Mucosa of rectum (tissue), 2 donors: ENCODE results near the gene MYH6.

Source experiments
- H3K27ac ChIP-seq, 2 donors: one replicate each; pipeline ENCODE4 v1.7.0; 2013; ENCODE audit warnings: inconsistent platforms in 2 of 2, low read depth in 2 of 2, low read length in 2 of 2
- H3K27me3 ChIP-seq, 2 donors: one replicate each; pipeline ENCODE4 v1.7.0; 2013; ENCODE audit warnings: low read length in 2 of 2; ENCODE audit not compliant: control insufficient read depth in 2 of 2, insufficient read depth in 2 of 2
- H3K36me3 ChIP-seq, 2 donors: one replicate each; pipeline ENCODE4 v1.7.0; 2013; ENCODE audit warnings: low read length in 2 of 2; ENCODE audit not compliant: control insufficient read depth in 2 of 2, insufficient read depth in 2 of 2
- H3K4me1 ChIP-seq, 2 donors: one replicate each; pipeline ENCODE4 v1.7.0; 2013; ENCODE audit warnings: low read length in 2 of 2, mild to moderate bottlenecking in 1 of 2; ENCODE audit not compliant: control insufficient read depth in 2 of 2, insufficient read depth in 2 of 2
- H3K4me3 ChIP-seq, 2 donors: one replicate each; pipeline ENCODE4 v1.7.0; 2013; ENCODE audit warnings: low read length in 2 of 2
- H3K9ac ChIP-seq, 2 donors: one replicate each; pipeline ENCODE4 v1.7.0; 2013; ENCODE audit warnings: low read length in 2 of 2, low read depth in 1 of 2, mild to moderate bottlenecking in 1 of 2
- H3K9me3 ChIP-seq, 2 donors: one replicate each; pipeline ENCODE4 v1.7.0; 2013; ENCODE audit warnings: low read length in 2 of 2; ENCODE audit not compliant: control insufficient read depth in 2 of 2
- donor health status: healthy.
- donor health status: Normal muscosa, but diverticular disease.

The MYH6 gene

GRCh38 chr14:23414254-23414653, 6.2 kb upstream of the MYH6 start:
- no peak overlapping the region for H3K27ac ChIP-seq
- H3K4me3 ChIP-seq, result no peak overlapping the region
- no peaks in the 10 kb centered on the region for H3K9me3 ChIP-seq
- no peaks in the 10 kb centered on the region for H3K4me1 ChIP-seq
- no peaks in the 10 kb centered on the region for H3K36me3 ChIP-seq
- no peak overlapping the region for H3K9ac ChIP-seq
- no peaks in the 10 kb centered on the region for H3K27me3 ChIP-seq

DNA sequence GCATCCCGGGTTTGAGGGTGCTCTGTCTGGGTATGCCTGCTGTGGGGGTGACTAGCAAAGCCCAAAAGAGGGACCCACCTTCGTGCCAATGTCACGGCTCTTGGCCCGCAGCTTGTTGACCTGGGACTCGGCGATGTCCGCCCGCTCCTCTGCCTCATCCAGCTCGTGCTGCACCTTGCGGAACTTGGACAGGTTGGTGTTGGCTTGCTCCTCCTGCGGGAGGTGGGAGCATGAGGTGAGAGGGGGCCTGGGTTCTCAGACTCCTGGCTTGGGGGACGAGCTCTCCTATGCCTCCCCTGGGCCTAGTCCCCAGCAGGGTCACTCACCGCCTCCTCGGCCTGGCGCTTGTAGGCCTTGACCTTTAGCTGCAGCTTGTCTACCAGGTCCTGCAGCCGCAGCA, 5.6 kb upstream of the MYH6 start:
- H3K36me3 ChIP-seq, result no peaks in the 10 kb centered on the region
- no peak overlapping the region for H3K4me3 ChIP-seq
- H3K27me3 ChIP-seq, result no peaks in the 10 kb centered on the region
- no peaks in the 10 kb centered on the region for H3K9me3 ChIP-seq
- no peak overlapping the region for H3K27ac ChIP-seq
- H3K9ac ChIP-seq, result no peak overlapping the region
- H3K4me1 ChIP-seq, result no peaks in the 10 kb centered on the region

GRCh38 chr14:23411563-23412525, 3.8 kb upstream of the MYH6 start:
- Histone ChIP-seq H3K27ac (no peak overlapping the region), H3K36me3 (no peaks in the 10 kb centered on the region), H3K9ac (no peak overlapping the region)

GRCh38 chr14:23409966-23410635, 2.0 kb upstream of the MYH6 start:
- Histone ChIP-seq H3K4me3 (no peak overlapping the region), H3K36me3 (no peaks in the 10 kb centered on the region), H3K9ac (no peak overlapping the region), H3K27me3 (no peaks in the 10 kb centered on the region), H3K27ac (no peak overlapping the region), H3K9me3 (no peaks in the 10 kb centered on the region), H3K4me1 (no peaks in the 10 kb centered on the region)

More at GRCh38 chr14:23411563-23412525, 3.8 kb upstream of the MYH6 start:
- Histone ChIP-seq H3K27me3 (no peaks in the 10 kb centered on the region), H3K4me3 (no peak overlapping the region), H3K9me3 (no peaks in the 10 kb centered on the region), H3K4me1 (no peaks in the 10 kb centered on the region)

DNA sequence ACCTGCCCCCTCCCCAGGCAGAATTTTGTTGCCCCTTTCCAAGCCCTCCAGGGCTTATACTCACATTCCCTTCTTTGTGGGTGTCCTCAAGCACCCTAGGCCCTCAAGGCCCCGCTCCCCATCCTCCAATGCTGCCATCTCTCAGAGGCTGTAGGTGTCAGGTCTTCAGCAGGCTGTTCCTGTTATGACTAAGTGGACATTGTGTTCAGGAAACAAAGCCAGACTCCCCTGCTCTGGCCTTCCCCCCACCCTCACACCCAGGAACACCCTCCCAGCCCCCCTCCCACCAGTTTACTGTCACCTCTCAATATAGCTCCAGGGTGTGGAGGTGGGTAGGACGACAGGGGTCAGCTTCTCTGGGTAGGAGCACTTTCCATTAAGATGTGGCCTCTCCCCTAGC, 1.4 kb upstream of the MYH6 start:
- Histone ChIP-seq H3K9me3 (no peaks in the 10 kb centered on the region), H3K36me3 (no peaks in the 10 kb centered on the region), H3K27ac (no peak overlapping the region), H3K4me1 (no peaks in the 10 kb centered on the region), H3K27me3 (no peaks in the 10 kb centered on the region), H3K4me3 (no peak overlapping the region), H3K9ac (no peak overlapping the region)

DNA sequence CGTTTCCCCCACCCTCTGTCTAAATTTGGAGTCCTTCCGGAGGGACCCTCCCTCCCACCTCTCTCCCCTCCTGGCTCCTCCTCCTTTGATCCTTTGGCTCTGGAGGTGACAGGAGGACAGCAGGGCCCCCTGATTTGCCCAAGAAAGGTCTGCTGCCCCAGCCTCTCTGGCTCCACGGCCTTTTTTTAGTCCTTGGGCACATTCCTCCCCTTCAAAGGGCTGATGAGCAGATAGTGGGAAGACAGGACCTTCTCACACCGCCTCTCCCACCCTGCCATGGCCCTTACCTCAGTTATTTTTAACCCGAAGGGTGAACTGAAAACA, 196 bp upstream of the MYH6 start:
- Histone ChIP-seq H3K36me3 (no peaks in the 10 kb centered on the region), H3K9me3 (no peaks in the 10 kb centered on the region), H3K4me1 (no peaks in the 10 kb centered on the region), H3K27ac (no peak overlapping the region), H3K9ac (no peak overlapping the region), H3K27me3 (peaks cover 0 to 3% of the 10 kb centered on the region in 2 donors), H3K4me3 (no peak overlapping the region)

DNA sequence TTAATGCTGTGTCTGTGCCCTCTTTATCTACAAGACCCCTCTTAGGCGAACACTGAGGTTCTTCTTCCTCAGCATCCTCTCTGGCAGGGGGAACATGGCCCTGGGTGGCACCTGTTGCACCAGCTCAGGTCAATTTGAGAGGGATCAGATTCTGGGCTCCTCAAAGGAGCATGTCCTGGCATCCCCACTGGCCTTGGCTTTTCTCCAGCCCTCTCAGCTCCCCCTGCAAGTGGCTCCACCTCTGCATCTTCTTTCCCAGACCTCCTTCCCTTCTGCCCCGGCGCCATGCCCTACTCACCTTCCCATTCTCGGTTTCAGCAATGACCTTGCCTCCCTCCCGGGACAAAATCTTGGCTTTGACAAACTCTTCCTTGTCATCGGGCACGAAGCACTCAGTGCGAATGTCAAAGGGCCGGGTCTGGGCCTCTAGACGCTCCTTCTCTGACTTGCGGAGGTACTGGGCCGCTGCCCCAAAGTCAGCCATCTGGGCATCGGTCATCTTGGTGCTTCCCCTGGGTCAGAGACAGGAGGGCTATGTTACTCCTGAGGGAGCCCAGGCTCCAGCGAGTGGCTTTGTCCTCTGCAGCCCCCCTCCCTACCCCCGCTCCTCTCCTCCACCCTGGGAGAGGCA, 1.2 kb downstream of the MYH6 start:
- Histone ChIP-seq H3K9me3 (no peaks in the 10 kb centered on the region), H3K4me3 (no peak overlapping the region), H3K9ac (no peak overlapping the region), H3K36me3 (no peaks in the 10 kb centered on the region), H3K4me1 (no peaks in the 10 kb centered on the region), H3K27me3 (peaks cover 0 to 3% of the 10 kb centered on the region in 2 donors), H3K27ac (no peak overlapping the region)

DNA sequence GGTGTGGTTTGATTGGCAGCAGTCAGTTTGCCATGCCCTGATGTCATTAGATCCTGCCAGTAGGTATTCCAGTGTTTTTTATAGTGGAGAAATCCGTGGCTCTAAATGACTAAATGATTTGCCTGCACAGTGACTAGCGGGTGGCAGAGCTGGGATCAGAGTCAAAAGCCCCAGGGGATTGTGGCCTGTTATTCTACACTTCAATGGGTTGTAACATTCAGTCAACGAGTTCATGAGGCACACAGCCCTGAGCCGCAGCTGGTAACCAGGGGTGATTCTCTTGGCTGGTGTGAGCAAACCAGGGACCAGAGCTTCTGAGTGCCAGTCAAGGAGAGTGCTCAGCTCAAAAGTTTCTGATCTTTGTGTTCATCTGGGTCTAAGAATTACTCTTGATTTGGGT, 1.8 kb downstream of the MYH6 start:
- H3K4me3 ChIP-seq, result no peak overlapping the region
- no peaks in the 10 kb centered on the region for H3K36me3 ChIP-seq
- H3K9me3 ChIP-seq, result no peaks in the 10 kb centered on the region
- peaks cover 0 to 6% of the 10 kb centered on the region in 2 donors for H3K27me3 ChIP-seq
- no peak overlapping the region for H3K27ac ChIP-seq
- no peaks in the 10 kb centered on the region for H3K4me1 ChIP-seq
- H3K9ac ChIP-seq, result no peak overlapping the region

DNA sequence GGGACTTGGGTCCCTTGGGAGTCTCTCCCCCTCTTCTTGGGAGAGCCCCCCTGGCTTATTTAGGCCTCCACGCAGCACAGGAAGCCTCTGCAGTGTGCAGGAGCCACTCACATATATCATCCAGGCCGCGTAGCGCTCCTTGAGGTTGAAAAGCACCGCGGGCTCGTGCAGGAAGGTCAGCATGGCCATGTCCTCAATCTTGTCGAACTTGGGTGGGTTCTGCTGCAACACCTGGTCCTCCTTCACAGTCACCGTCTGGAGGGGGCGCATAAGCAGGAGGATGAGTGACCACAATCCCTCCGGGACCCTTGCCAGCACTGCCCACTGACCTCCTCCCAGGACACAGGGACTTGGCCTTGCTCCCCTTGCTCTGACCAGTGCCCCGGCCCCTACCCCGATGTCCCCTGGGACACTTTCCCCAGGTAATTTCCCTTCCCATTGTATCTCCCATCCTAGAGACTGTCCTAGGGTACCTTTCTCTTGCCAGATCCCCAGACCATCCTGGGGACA, 2.5 kb downstream of the MYH6 start:
- no peaks in the 10 kb centered on the region for H3K9me3 ChIP-seq
- no peaks in the 10 kb centered on the region for H3K36me3 ChIP-seq
- no peak overlapping the region for H3K9ac ChIP-seq
- no peaks in the 10 kb centered on the region for H3K4me1 ChIP-seq
- H3K27me3 ChIP-seq, result peaks cover 0 to 6% of the 10 kb centered on the region in 2 donors
- no peak overlapping the region for H3K27ac ChIP-seq
- no peak overlapping the region for H3K4me3 ChIP-seq

DNA sequence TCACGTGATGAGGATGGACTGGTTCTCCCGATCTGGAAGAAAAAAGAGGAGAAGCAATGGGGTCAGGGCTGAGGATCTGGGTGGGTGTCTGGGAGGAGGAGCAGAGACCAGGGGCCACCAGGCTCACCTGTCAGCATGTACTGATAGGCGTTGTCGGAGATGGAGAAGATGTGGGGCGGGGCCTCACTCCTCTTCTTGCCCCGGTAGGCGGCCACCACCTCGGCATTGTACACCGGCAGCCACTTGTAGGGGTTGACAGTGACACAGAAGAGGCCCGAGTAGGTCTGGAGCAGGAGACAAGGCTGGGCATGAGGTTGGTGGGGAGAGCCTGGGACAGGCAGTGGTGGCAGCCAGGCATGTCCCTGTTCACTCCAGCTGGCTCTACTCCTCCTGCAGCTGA, 3.0 kb downstream of the MYH6 start:
- Histone ChIP-seq H3K9ac (no peak overlapping the region), H3K4me1 (no peaks in the 10 kb centered on the region), H3K27ac (no peak overlapping the region), H3K9me3 (no peaks in the 10 kb centered on the region), H3K4me3 (no peak overlapping the region), H3K27me3 (peaks cover 0 to 6% of the 10 kb centered on the region in 2 donors), H3K36me3 (no peaks in the 10 kb centered on the region)
